ENCODE results near the gene DHX32. TPM values are rescaled to one million over a fixed set of nuclear protein-coding genes. Genes with fewer than 3 reads are reported as not detected.

Gene DHX32
- total RNA-seq, 1 experiment from 2014 or later: 12.0 TPM

- H3K79me1 ChIP-seq (ENCODE audit: insufficient read depth, low read depth, low read length, poor library complexity, severe bottlenecking): no peaks in the 10 kb centered on the region
- no peak overlapping the region for H3T11ph ChIP-seq (ENCODE audit: low read length)
- no peak overlapping the region for H3K4me2 ChIP-seq (ENCODE audit: insufficient read depth, insufficient read length, low read length)
- no peaks in the 10 kb centered on the region for H4K20me1 ChIP-seq (ENCODE audit: control insufficient read depth, insufficient read depth, insufficient read length)
- no peaks in the 10 kb centered on the region for H3K4me1 ChIP-seq (ENCODE audit: insufficient read depth, low read length)
- no CpG with 5 or more reads among the region's 5 CpGs for WGBS (ENCODE audit: extremely low coverage, insufficient read length, low lambda C conversion rate)
- no peaks in the 10 kb centered on the region for H3K23me2 ChIP-seq (ENCODE audit: insufficient read length, low read depth, low read length, poor library complexity, severe bottlenecking)
- Mint-ChIP-seq H3K36me3 (ENCODE audit: insufficient read depth in 1 of 3, low read depth in 3 of 3) (peaks cover 5 to 33% (median 18%) of the 10 kb centered on the region in 3 experiments), H3K4me3 (no peak overlapping the region), H3K27ac (peak overlapping the region in 1 of 3 experiments; percentile 85; a peak in 3 of 7 replicates), H3K27me3 (ENCODE audit: low read depth) (no peaks in the 10 kb centered on the region), H3K4me1 (no peaks in the 10 kb centered on the region), H3K9me3 (no peaks in the 10 kb centered on the region)
- H4K91ac ChIP-seq (ENCODE audit: insufficient read length, low read depth, low read length): no peak overlapping the region
- H3K79me2 ChIP-seq (ENCODE audit: insufficient read depth, low read length): no peaks in the 10 kb centered on the region
- no peak overlapping the region for H3K27ac ChIP-seq (ENCODE audit: insufficient read length, low read depth, low read length)
- TF ChIP-seq, protein P1, sequence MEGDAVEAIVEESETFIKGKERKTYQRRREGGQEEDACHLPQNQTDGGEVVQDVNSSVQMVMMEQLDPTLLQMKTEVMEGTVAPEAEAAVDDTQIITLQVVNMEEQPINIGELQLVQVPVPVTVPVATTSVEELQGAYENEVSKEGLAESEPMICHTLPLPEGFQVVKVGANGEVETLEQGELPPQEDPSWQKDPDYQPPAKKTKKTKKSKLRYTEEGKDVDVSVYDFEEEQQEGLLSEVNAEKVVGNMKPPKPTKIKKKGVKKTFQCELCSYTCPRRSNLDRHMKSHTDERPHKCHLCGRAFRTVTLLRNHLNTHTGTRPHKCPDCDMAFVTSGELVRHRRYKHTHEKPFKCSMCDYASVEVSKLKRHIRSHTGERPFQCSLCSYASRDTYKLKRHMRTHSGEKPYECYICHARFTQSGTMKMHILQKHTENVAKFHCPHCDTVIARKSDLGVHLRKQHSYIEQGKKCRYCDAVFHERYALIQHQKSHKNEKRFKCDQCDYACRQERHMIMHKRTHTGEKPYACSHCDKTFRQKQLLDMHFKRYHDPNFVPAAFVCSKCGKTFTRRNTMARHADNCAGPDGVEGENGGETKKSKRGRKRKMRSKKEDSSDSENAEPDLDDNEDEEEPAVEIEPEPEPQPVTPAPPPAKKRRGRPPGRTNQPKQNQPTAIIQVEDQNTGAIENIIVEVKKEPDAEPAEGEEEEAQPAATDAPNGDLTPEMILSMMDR (conservative IDR thresholded peaks at IDR 0.05): no peak
- no peak overlapping the region for H3K18ac ChIP-seq (ENCODE audit: insufficient read length, low read depth, low read length)
- H2AFZ ChIP-seq (ENCODE audit: low read length): no peak overlapping the region
- no peak overlapping the region for H4K8ac ChIP-seq (replicated peaks; ENCODE audit: insufficient read length, low read depth, low read length)
- no peak overlapping the region for H2BK12ac ChIP-seq (ENCODE audit: insufficient read length, low read depth, low read length)
- no peaks in the 10 kb centered on the region for H3K9me3 ChIP-seq (ENCODE audit: control insufficient read depth, low read depth, low read length)
- H3K23ac ChIP-seq (ENCODE audit: insufficient read length, low read depth, low read length): no peak overlapping the region
- H2BK20ac ChIP-seq (ENCODE audit: low read depth, low read length, poor library complexity, severe bottlenecking): no peak overlapping the region
- no peaks in the 10 kb centered on the region for H3K27me3 ChIP-seq (ENCODE audit: insufficient read depth, low read length)
- DNase-seq: no peak
- no peak overlapping the region for H2BK5ac ChIP-seq (ENCODE audit: insufficient read length, low read length)
- no peak overlapping the region for H2BK15ac ChIP-seq (ENCODE audit: low read depth, low read length)
- H2BK120ac ChIP-seq (ENCODE audit: low read depth, low read length, poor library complexity, severe bottlenecking): no peak overlapping the region
- H3K9ac ChIP-seq (ENCODE audit: extremely low read depth, insufficient read length, low read length): no peak overlapping the region
- H2AK5ac ChIP-seq (ENCODE audit: insufficient read length, low read length): no peak overlapping the region
- no peak overlapping the region for H3K4ac ChIP-seq (ENCODE audit: low read depth, low read length)
- no peak overlapping the region for H3K56ac ChIP-seq (ENCODE audit: insufficient read length, low read depth, low read length)
- H4K5ac ChIP-seq (ENCODE audit: insufficient read length, low read depth, low read length): no peak overlapping the region
- H3K14ac ChIP-seq (ENCODE audit: insufficient read depth, low read length): no peak overlapping the region
Measured at GRCh38 chr10:125797994-125798662, 83.0 kb downstream of the DHX32 start.
